Hematopoietic multipotent progenitor cell treated with erythropoietin and hydrocortisone succinate and interleukin-3 and kit ligand, for 8 days (in vitro differentiated cells): ENCODE measurements around the gene HCFC1R1.
A peak's percentile ranks its signal among the peaks of the same experiment; 100 is the strongest.
"Not testable (repeated sequence)": the region's sequence is repeated elsewhere in the genome, so short reads cannot be mapped to it uniquely, and the experiment has no call there.

ENCODE experiments used
- DNase-seq: peaks from one replicate; pipeline ENCODE4 v3.0.0-alpha.2; 2015

HCFC1R1 gene, protein sequence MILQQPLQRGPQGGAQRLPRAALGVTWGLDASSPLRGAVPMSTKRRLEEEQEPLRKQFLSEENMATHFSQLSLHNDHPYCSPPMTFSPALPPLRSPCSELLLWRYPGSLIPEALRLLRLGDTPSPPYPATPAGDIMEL

DNA sequence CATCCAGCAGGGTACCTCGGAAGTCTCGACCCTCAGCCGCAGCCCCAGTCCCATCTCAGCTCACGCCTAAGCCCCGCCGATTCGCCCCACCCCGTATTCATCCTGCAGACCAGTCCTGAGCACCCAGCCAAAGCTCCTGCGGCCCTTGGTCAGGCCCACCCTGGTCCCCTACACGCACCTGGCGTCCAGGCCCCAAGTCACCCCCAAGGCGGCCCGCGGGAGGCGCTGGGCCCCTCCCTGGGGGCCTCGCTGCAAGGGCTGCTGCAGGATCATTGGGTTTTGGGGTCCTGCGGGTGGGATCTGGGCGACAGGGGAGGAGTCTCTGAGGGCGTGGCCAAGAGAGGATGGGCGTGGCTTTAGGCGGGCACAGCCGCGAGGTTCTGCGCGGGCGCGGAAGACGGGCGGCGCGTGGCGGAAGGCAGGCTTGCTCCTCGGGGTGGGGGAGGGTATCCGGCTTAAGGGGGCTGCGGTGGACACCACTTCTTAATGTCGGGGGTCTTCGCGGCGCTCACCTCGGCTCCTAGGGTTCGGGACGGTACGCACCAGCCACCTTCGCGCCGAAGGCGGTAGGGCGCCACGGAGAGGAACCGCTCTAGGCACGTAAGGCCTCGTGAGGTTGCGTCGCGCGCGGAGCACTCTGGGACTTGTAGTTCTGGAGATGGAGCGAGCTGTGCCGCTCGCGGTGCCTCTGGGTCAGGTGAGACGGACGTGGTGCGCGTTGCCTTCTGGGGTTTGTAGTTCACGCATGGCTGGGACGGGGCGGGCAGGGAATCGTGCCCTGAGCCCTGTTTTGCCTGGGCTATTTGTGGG lies at the start of gene HCFC1R1, which contains the start of gene THOC6:
TSS of gene HCFC1R1 (minus strand) at position 274 of the 810 bp plus-strand sequence. CDS start at position 273, 1 bp downstream.
TSS of gene THOC6 (plus strand) at position 367 of the 810 bp plus-strand sequence. CDS start at position 659, 292 bp downstream.
- peak; percentile 98 for DNase-seq

- no peak for DNase-seq
Observed at GRCh38 chr16:3073448-3073847, 49.7 kb upstream of the HCFC1R1 start.

DNA sequence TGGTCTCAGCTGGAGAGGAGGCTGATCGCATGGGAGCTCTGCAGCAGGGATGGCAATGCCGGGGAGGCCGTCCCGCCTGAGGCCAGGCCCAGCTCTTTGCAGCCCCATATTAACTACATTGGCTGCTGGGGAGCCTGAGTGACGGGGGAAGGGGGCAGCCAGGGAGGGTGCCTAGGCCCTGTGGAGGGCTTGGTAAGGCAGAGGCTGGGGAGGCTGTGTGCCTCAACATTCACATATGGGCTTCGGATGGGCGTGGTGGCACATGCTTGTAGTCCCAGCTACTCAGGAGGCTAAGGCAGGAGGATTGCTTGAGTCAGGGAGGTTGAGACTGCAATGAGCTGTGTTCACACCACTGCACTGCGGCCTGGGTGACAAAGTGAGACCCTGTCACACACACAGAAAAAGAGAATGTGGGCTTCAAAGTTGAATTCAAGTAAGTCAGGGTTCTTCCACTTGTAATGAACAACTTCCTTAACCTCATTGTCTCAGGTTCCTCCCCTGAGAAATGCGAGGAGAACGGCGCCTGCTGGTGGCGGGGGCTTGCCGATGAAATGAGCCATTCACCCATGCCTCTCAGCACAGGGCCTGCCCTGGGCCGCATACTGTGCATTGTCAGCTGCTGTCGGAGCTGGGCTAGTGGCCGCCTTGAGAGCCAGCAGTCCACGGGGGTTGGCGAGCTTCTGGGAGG lies 49.0 kb upstream of the HCFC1R1 start:
- DNase-seq, result not testable (repeated sequence)

- DNase-seq, result not testable (repeated sequence)
Observed at GRCh38 chr16:3072148-3072547, 48.4 kb upstream of the HCFC1R1 start.

GRCh38 chr16:3071655-3072054 lies 47.9 kb upstream of the HCFC1R1 start:
- DNase-seq, result no peak

- DNase-seq, result no peak
Observed at GRCh38 chr16:3070608-3071111, 46.9 kb upstream of the HCFC1R1 start.

DNA sequence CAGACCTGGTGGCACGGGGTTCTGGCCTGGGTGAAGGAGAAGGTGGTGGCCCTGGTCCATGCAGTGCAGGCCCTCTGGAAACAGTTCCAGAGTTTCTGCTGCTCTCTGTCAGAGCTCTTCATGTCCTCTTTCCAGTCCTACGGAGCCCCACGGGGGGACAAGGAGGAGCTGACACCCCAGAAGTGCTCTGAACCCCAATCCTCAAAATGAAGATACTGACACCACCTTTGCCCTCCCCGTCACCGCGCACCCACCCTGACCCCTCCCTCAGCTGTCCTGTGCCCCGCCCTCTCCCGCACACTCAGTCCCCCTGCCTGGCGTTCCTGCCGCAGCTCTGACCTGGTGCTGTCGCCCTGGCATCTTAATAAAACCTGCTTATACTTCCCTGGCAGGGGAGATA lies 45.4 kb upstream of the HCFC1R1 start:
- DNase-seq, result not testable (repeated sequence)

- no peak for DNase-seq
Observed at GRCh38 chr16:3068487-3068886, 44.7 kb upstream of the HCFC1R1 start.

DNA sequence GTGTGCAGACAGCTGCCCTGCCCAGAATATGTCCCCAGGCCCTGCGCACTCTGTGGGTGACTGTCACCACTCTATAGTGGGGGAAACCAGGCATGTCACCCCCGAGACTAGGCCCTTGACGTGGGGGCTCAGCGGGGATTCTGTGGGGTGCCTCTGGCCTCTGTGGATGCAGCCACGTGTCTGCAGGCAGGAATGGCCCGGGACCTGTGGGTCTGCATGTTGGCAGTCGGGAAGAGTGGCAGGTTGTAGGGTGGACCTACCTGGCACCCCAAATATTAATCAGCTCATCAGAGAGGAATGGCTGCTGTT lies 42.7 kb upstream of the HCFC1R1 start:
- DNase-seq, result no peak

DNA sequence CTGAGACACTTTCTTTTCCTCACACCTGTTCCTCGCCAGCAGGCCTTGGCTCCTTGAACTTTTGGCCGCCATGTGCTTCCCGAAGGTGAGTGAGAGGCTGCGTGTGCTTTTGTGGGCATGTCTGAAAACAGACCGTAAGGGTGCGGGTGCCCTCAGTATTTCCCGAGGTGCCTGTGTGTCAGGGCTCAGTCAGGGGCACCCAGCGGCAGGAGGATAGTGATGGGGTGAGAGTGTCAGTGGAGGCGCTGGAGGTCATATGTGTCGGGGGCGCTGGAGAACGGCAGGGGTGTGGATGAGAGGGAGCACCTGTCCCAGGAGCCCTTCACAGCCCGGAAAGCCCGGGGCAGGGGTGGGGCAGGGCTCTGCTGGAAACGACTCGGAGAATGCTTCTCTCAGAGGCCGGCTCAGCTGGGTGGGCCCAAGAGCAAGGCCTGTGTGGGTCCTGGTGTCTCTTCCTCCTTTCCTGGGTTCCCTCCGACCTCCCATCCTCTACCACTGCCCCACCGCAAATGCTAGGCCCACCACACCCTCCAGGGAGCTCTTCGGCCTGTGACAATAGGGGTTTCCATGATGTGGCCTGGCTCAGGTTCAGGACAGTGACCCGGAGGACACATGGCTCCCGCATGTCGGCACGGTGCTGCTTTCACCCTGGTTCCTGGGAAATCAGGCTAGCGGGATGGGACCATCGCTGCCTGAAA lies 42.1 kb upstream of the HCFC1R1 start:
- no peak for DNase-seq

- DNase-seq, result no peak
Observed at GRCh38 chr16:3065069-3065741, 41.5 kb upstream of the HCFC1R1 start, which contains the start of gene IL32. IL32 (plus strand) TSS chr16:3065640; CDS start chr16:3065812, 172 bp downstream.

DNA sequence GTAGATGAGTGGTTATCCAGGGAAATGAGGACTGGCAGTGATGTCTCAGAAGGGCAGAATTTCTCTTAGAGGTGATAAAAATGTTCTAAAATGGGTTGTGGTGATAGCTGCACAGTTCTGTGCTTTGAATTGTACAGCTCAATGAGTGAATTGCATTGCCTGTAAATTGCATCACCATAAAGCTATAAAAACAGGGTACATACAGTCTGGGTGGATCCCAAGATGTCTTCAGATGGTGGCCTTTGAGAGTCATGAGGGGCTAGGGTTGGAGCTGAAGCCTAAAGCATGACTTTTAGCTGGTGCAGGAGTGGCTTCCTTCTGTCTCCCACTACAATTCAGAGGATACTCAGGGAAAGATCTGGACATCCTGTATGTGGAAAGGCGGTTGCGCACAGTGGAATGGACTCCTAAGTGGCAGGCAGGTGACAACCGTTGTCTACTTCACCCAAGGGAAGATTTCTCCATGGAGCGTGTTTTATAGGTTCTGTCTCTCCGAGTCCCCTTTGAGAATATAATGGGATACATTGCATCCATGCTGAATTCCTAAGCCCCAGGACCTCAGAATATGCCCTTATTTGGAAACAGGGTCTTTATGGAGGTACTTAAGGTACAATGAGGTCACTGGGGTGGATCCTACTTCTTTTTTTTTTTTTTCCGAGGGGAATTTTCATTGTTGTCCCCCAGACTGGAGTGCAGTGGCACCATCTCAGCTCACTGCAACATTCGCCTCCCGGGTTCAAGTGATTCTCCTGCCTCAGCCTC lies 40.1 kb upstream of the HCFC1R1 start:
- no peak for DNase-seq

DNA sequence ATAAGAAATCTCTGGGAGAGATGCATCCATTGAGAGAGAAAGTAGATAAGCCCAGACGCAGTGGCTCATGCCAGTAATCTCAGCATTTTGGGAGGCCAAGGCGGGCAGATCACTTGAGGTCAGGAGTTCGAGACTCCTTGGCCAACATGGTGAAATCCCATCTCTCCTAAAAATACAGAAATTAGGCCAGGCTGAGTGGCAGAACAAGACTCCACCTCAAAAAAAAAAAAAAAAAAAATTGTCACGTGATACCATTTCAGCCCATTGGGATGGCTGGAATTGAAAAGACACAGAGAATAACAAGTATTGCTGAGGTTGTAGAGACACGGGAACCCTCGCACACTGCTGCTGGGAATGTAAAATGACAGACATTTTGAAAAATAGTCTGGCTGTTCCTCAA lies 38.8 kb upstream of the HCFC1R1 start:
- no peak for DNase-seq

DNA sequence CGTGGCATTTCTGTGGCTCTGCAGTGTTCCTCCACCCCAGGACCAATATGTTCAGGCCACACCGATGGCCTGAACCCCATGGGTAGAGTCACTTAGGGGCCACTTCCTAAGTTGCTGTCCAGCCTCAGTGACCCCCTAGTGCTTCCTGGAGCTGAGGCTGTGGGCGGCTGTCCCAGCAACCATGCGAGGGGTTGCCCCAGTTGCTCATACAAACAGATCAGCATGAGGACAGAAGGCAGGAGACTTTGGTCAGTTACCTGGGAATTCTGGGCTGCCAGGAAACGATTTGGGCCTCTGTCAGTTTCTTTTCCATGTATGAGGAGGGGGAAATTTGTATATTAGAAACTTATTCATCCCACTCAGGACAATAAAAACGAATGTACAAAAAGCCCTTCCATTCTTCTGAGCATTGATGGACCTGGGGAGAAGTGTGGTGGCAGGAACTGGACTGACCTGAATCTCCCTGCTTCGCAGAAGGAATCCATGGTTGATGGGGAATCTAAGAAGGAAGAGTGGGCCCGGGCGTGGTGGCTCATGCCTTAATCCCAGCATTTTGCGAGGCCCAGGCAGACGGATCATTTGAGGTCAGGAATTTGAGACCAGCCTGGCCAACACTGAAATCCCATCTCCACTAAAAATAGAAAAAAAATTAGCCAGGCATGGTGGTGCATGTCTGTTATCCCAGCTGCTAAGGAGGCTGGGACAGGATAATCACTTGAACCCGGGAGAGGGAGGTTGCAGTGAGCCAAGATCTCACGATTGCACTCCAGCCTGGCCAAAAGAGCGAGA lies 36.8 kb upstream of the HCFC1R1 start:
- no peak for DNase-seq

DNA sequence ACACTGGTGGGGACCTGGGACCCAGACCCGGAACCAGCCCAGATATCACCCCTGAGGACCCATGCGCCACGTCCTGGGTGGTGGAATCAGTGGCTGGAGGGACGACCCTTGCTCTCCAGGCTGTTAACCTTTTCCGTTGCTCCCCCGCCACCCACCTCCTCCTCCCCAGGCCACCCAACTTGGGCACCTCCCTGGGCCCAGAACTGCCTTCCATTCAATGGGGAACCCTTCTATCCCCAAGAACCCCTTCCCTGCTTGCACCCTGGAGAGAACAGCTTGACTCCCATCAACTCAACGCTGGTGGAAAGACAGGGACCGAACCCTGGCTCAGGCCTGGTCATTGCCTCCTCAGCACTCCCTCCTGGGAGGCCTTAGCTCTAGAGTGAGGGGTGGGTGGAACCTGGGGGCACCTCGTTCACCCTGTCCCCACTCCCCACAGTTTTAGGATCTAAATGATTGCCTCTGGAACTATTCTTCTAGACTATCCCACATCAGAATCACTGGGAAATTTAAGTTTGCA lies 36.0 kb upstream of the HCFC1R1 start:
- DNase-seq, result no peak

- peak; percentile 79 for DNase-seq
Observed at GRCh38 chr16:3059041-3059722, 35.4 kb upstream of the HCFC1R1 start.

GRCh38 chr16:3058139-3059030 lies 34.6 kb upstream of the HCFC1R1 start:
- DNase-seq, result peak; percentile 55

GRCh38 chr16:3057181-3058138 lies 33.7 kb upstream of the HCFC1R1 start:
- DNase-seq, result no peak
